KMS-11 (cell line): Measurements from ENCODE around the gene NT5E.

ENCODE experiments used
- H2AFZ ChIP-seq: fragments of 200-600 bp; sonication (generic); 2 replicates; pipeline ENCODE4 v1.6.1; 2016; ENCODE audit warnings: antibody characterized with exemption, mixed run types, low read depth
- H3K27ac ChIP-seq: fragments of 200-600 bp; sonication (generic); 2 replicates; pipeline ENCODE4 v1.6.1; 2016; ENCODE audit warnings: mild to moderate bottlenecking, mixed run types
- H3K27me3 ChIP-seq: fragments of 200-600 bp; sonication (generic); 2 replicates; pipeline ENCODE4 v1.6.1; 2017; ENCODE audit warnings: mild to moderate bottlenecking, low read depth, mixed run types, moderate library complexity; ENCODE audit not compliant: insufficient read depth
- H3K36me3 ChIP-seq: fragments of 200-600 bp; sonication (generic); 2 replicates; pipeline ENCODE4 v1.6.1; 2017; ENCODE audit warnings: mild to moderate bottlenecking, mixed run types; ENCODE audit not compliant: insufficient read depth
- H3K4me1 ChIP-seq: fragments of 200-600 bp; sonication (generic); 2 replicates; pipeline ENCODE4 v1.6.1; 2016; ENCODE audit warnings: mild to moderate bottlenecking, low read depth, mixed run types; ENCODE audit not compliant: poor library complexity, severe bottlenecking
- H3K4me2 ChIP-seq: fragments of 200-600 bp; sonication (generic); 2 replicates; pipeline ENCODE4 v1.7.0; 2016; ENCODE audit warnings: mild to moderate bottlenecking, mixed run types
- H3K4me3 ChIP-seq: fragments of 200-600 bp; sonication (generic); IDR thresholded peaks from 2 replicates; pipeline ENCODE4 v1.6.1; 2017; ENCODE audit warnings: low read depth, low read length, mixed read lengths; ENCODE audit not compliant: insufficient read depth
- H3K79me2 ChIP-seq: fragments of 200-600 bp; sonication (generic); 2 replicates; pipeline ENCODE4 v1.6.1; 2016; ENCODE audit warnings: low read depth, mixed run types; ENCODE audit not compliant: insufficient read depth
- H3K9ac ChIP-seq: fragments of 200-600 bp; sonication (generic); 2 replicates; pipeline ENCODE4 v1.6.1; 2016; ENCODE audit warnings: mild to moderate bottlenecking, mixed run types
- H4K20me1 ChIP-seq: fragments of 200-600 bp; sonication (generic); 2 replicates; pipeline ENCODE4 v1.6.1; 2016; ENCODE audit warnings: mild to moderate bottlenecking, mixed run types; ENCODE audit not compliant: insufficient read depth
- TF ChIP-seq, protein P1 (sequence below): fragments of 200-600 bp; sonication (generic); conservative IDR thresholded peaks from 2 replicates; pipeline ENCODE4 v1.6.1; 2017; ENCODE audit warnings: low read depth, mild to moderate bottlenecking, antibody characterized with exemption, low read length, moderate library complexity, mixed read lengths

NT5E gene

DNA sequence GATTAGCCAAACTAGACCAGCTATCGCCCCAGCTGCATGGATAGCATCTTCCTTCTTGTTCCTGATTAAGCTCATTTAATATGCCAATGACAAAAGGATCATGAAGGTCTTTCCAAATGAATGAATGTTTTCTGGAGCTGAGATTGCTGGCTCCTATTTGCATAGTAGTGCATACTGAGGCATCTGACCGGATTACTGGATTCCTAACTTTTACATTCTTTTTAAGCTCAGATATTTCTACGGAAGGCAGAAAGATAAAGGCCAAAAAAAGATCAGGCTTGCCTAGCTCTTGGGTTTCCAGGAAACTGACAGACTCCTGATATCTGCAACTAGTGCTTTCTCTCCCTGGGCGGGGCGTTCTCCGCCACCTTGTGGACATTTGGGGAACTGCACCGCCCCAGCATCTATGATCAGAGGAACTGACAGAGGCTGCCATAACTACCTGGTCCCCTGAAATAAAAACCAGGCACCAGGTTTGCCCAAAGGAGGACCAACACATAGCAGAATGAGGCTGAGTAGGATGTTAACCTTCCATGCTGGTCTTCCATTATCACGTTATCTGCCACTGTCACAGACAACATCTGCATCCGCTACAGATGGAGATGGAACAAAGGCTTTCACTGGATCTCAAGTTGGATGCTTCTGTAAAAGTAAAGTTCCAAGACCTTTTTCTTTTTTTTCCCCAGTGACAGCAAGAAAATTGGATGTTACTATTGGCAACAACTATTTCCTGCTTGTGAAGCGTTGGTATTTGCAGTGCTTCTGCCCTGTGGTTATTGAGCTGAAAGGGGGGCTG, 33.2 kb downstream of the NT5E start:
- Histone ChIP-seq H2AFZ (peak overlapping the region; percentile 36; the same call in 1 of the 2 replicates), H4K20me1 (no peaks in the 10 kb centered on the region), H3K79me2 (no peaks in the 10 kb centered on the region), H3K9ac (no peak overlapping the region), H3K4me3 (no peak overlapping the region), H3K4me2 (no peak overlapping the region), H3K4me1 (peaks cover 3% of the 10 kb centered on the region), H3K36me3 (no peaks in the 10 kb centered on the region), H3K27me3 (no peaks in the 10 kb centered on the region), H3K27ac (no peak overlapping the region)
- TF ChIP-seq, protein P1, sequence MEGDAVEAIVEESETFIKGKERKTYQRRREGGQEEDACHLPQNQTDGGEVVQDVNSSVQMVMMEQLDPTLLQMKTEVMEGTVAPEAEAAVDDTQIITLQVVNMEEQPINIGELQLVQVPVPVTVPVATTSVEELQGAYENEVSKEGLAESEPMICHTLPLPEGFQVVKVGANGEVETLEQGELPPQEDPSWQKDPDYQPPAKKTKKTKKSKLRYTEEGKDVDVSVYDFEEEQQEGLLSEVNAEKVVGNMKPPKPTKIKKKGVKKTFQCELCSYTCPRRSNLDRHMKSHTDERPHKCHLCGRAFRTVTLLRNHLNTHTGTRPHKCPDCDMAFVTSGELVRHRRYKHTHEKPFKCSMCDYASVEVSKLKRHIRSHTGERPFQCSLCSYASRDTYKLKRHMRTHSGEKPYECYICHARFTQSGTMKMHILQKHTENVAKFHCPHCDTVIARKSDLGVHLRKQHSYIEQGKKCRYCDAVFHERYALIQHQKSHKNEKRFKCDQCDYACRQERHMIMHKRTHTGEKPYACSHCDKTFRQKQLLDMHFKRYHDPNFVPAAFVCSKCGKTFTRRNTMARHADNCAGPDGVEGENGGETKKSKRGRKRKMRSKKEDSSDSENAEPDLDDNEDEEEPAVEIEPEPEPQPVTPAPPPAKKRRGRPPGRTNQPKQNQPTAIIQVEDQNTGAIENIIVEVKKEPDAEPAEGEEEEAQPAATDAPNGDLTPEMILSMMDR = peak; percentile 95

DNA sequence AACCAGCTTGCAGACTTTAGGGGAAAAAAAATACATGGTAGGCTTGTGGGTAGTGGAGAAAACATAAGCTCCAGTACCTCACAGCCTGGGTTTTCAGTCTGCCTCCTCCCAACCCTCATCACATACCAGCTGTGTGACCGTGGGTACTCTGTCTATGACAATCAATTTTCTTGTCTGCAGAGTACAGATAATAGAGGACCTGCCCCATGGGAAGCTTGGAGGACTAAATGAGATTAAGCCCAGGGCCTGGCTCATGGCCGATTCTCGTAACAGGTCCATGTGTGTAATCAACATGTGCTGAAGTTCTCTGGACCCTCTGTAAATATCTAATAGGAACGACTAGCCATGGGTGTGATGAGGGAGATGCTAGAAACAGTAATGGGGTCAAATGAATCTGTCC, 34.0 kb downstream of the NT5E start:
- H2AFZ ChIP-seq = no peak overlapping the region
- H3K9ac ChIP-seq = no peak overlapping the region
- H3K4me3 ChIP-seq = no peak overlapping the region
- TF ChIP-seq, protein P1 = no peak
- no peaks in the 10 kb centered on the region for H3K36me3 ChIP-seq
- H4K20me1 ChIP-seq = no peaks in the 10 kb centered on the region
- H3K4me2 ChIP-seq = no peak overlapping the region
- H3K79me2 ChIP-seq = no peaks in the 10 kb centered on the region
- peaks cover 3% of the 10 kb centered on the region for H3K4me1 ChIP-seq
- no peaks in the 10 kb centered on the region for H3K27me3 ChIP-seq
- no peak overlapping the region for H3K27ac ChIP-seq

DNA sequence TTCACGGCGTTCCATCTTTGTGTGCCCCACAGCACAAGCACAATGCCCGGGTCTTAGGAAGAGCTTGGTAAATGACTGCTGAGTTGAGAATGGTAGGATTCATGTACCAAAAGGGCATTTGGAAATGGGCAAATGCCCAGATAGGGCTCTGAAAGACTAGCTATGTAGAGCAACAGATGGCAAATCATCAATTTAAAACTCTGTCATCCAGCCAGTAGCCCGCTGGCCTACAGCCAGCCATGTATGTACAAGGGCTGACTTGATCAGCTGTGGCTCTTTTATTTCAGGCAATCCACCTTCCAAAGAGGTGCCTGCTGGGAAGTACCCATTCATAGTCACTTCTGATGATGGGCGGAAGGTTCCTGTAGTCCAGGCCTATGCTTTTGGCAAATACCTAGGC, 35.1 kb downstream of the NT5E start:
- TF ChIP-seq, protein P1 = no peak
- Histone ChIP-seq H3K9ac (no peak overlapping the region), H3K27me3 (no peaks in the 10 kb centered on the region), H3K36me3 (no peaks in the 10 kb centered on the region), H3K79me2 (no peaks in the 10 kb centered on the region), H3K27ac (no peak overlapping the region), H3K4me2 (no peak overlapping the region), H3K4me3 (no peak overlapping the region), H4K20me1 (no peaks in the 10 kb centered on the region), H3K4me1 (peaks cover 3% of the 10 kb centered on the region), H2AFZ (no peak overlapping the region)

DNA sequence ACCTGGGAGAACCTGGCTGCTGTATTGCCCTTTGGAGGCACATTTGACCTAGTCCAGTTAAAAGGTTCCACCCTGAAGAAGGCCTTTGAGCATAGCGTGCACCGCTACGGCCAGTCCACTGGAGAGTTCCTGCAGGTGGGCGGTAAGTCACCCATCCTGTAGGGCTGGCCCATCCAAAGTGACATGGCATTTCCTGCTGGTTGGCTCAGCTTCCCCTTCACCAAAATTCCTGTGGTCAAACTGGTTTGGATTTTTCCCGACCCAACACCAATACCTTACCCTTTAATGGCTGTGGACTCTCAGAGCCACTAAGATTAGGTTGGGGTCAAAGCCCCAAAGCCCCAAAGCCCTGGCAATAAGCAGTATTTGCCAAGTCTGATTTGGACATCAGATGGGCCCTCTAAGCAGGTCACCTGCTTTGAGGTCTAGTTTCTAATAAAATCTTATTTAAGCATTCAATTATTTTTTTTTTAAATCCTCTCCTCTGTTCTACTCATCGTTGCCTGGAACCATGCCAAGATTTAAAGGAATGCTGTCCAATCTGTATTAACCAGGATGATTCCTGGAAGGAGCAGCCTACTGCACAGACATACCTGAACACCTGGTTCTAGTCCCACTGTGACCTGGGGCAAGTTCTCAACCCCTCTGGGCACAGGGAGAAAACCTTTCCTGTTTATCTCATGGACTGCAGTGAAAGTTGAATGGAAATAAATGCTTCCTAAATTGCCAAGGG, 40.8 kb downstream of the NT5E start:
- no peaks in the 10 kb centered on the region for H3K79me2 ChIP-seq
- no peak overlapping the region for H3K9ac ChIP-seq
- H3K4me1 ChIP-seq = no peaks in the 10 kb centered on the region
- H4K20me1 ChIP-seq = no peaks in the 10 kb centered on the region
- H3K4me2 ChIP-seq = no peak overlapping the region
- no peak overlapping the region for H2AFZ ChIP-seq
- no peak overlapping the region for H3K4me3 ChIP-seq
- TF ChIP-seq, protein P1 = no peak
- no peak overlapping the region for H3K27ac ChIP-seq
- no peaks in the 10 kb centered on the region for H3K27me3 ChIP-seq
- no peaks in the 10 kb centered on the region for H3K36me3 ChIP-seq
